Cardiac fibroblast (primary cell): ENCODE measurements around the gene TBL1X.
A peak's percentile ranks its signal among the peaks of the same experiment; 100 is the strongest.

ENCODE experiments used
- DNase-seq, 2 donors: peaks; one replicate each; pipeline versions ENCODE4 v3.0.0 to v3.0.0-alpha.2; 2010; ENCODE audit warnings: low read depth in 2 of 2
- H3K4me3 ChIP-seq, 2 donors: replicated peaks in 1 of 2; 1 replicate in 1 of 2; 2 replicates in 1 of 2; pipeline ENCODE4 v1.5.1; 2011; ENCODE audit warnings: low read depth in 2 of 2, low read length in 2 of 2, mild to moderate bottlenecking in 2 of 2, moderate library complexity in 1 of 2
- TF ChIP-seq, protein P1 (sequence below): IDR thresholded peaks from one replicate; pipeline ENCODE4 v1.5.1; 2011; ENCODE audit warnings: low read depth, mild to moderate bottlenecking, low read length, inconsistent platforms

The TBL1X gene

DNA sequence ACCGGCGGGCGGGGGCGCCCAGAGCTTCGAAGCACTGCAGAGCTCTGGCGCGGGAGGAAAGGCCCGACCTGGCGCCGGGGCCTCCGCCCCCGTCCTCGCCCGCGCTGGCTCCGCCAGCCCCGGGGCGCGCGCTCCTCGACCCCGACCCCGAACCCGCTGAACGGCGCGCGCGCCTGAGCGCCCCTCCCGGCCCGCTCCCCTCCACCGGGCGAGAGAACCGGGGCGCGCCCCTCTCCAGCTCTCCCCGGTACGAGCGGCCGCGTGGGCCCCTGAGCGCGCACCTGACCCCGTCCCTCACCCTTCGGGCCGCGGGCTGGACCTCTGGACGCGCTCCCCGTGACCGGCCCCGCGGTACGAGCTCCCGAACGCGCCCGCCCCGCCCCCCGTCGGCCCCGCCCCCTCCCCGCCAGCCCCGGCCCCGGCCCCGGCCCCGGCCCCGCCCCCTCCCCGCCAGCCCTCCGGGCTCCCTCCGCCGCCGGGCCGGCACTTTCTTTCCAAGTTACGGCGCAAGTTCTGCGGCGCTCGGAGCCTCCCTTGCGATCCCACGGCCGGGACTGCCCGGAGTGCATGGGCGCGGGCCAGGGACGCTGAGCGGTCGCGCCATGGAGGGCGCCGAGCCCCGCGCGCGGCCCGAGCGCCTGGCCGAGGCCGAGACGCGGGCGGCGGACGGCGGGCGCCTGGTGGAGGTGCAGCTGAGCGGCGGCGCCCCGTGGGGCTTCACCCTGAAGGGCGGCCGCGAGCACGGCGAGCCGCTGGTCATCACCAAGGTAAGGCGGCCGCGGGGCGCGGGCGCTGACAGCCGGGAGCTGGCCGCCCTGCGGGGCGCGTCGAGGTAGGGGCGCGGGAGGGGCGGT lies 321.3 kb downstream of the TBL1X start, which contains the start of gene SHROOM2:
SHROOM2 (plus strand) TSS at position 486 of the 854 bp plus-strand sequence; CDS start at position 603, 117 bp downstream.
- TF ChIP-seq, protein P1, sequence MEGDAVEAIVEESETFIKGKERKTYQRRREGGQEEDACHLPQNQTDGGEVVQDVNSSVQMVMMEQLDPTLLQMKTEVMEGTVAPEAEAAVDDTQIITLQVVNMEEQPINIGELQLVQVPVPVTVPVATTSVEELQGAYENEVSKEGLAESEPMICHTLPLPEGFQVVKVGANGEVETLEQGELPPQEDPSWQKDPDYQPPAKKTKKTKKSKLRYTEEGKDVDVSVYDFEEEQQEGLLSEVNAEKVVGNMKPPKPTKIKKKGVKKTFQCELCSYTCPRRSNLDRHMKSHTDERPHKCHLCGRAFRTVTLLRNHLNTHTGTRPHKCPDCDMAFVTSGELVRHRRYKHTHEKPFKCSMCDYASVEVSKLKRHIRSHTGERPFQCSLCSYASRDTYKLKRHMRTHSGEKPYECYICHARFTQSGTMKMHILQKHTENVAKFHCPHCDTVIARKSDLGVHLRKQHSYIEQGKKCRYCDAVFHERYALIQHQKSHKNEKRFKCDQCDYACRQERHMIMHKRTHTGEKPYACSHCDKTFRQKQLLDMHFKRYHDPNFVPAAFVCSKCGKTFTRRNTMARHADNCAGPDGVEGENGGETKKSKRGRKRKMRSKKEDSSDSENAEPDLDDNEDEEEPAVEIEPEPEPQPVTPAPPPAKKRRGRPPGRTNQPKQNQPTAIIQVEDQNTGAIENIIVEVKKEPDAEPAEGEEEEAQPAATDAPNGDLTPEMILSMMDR = no peak
- peak within 1 kb of the TSS; percentile 44 to 49 for H3K4me3 ChIP-seq
- DNase-seq = peak in 1 of 2 donors; percentile 26

DNA sequence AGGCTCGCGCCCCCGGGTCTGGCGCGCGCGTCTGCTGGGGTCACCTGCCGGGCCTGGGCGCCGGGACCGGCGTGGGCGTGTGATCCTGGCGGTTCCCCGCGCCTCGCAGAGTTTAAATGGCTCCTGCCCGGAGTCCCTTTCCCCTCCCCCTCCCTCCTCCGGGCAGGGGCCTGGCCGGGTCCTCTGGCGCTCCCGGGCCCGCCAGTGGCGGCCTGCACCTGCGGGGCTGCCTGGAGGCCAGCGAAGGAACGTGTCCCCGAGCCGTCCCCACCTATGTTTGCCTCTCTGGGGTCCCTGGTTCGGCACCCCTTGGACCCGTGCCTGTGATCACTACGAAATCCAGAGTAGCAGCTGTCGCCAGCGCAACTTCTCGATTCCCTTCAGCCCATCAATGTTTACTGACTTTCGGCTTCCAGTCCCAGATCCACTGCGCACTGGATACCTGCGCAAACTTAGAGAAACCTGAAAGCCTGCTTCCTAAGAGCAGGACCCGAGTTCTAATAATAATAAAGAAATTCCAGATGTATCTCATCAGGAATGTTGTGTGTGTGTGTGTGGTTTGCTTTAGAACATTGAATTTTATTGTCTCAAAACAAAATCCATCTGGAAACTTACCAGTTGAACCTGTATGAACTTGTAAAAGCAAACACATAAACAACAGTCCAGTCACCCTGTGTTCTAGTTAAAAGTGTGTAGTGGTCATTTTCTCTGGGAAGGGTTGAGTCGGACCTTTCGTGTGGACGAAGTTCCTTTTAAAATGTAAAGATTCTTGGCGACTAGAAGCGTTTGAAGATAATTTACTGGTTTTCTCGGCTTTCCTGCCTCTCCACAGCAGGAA lies 322.2 kb downstream of the TBL1X start:
- H3K4me3 ChIP-seq = peak overlapping the region; percentile 44 to 49
- TF ChIP-seq, protein P1 = no peak
- DNase-seq = peak in 1 of 2 donors; percentile 10

DNA sequence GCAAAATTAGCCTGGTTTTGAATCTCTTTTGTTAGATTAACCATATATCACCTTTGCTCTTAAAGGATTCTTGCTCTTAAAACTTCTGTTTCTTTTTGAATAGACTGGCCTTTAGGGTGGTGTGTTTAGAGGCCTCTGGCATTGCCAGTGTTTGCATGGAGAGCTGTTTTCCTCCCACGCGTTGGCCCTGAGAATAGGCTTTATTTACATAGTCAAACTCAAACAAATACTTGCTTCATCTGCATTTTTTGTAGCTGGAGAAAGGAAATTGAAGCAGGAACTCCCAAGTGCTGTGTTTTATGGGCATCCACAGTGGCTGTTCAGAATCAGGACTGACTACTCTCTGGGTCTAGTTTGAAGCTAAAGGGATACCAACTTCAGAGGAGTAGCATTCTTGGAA lies 324.1 kb downstream of the TBL1X start:
- H3K4me3 ChIP-seq = no peak overlapping the region
- TF ChIP-seq, protein P1 = no peak
- peak; percentile 25 to 57 for DNase-seq

DNA sequence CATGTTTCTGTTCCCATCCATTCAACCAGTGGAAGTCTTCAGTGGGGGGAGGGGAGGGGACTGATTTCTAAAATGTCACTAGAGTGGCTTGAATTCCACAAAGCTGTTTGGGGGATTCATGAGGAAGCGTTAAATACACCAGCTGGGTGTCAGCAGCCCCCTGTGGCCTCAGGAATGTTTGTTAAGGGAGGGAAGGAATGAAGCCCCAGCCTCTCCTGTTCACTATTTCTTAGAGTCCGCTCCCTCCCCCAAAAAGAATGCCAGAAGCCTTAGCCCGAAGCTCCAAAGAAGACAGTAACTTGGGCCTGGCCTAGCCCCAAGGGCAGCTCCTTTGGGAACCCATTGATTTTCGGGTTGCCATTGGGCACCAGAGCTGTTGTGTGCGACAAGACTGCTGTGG lies 324.7 kb downstream of the TBL1X start:
- no peak for DNase-seq
- TF ChIP-seq, protein P1 = no peak
- H3K4me3 ChIP-seq = no peak overlapping the region
